Measurements from ENCODE around the gene TMEM42. TPM values are rescaled to one million over a fixed set of nuclear protein-coding genes. Genes with fewer than 3 reads are reported as not detected.
A peak's percentile ranks its signal among the peaks of the same experiment; 100 is the strongest.

The TMEM42 gene
- polyA plus RNA-seq, 1 donor from 2014 or later: 15.1 TPM

DNA sequence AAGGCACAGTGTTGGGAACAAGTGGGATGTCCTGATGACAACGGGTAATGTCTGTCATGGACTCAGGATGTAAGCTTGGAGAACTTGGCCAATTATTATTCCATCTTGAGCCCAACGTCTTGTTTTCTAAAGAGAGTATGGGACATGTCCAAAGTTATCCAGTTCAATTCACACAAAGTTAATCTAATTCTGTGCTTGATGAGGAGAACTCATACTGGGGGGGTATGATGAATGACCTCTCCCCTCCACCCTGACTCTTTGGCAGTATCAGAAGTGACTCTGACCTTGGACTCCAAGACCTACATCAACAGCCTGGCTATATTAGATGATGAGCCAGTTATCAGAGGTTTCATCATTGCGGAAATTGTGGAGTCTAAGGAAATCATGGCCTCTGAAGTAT, 49.0 kb downstream of the TMEM42 start:
- Histone ChIP-seq H3F3A (ENCODE audit: insufficient read depth, low read length, poor library complexity, severe bottlenecking) (no peaks in the 10 kb centered on the region), H3K27me3 (ENCODE audit: insufficient read depth, low read depth, low read length) (no peaks in the 10 kb centered on the region), H3K9ac (ENCODE audit: low read length) (no peak overlapping the region), H3K79me2 (replicated peaks; ENCODE audit: insufficient read depth, low read length) (no peaks in the 10 kb centered on the region), H3K36me3 (ENCODE audit: insufficient read depth, low read length) (no peaks in the 10 kb centered on the region), H3K4me3 (ENCODE audit: low read length) (no peak overlapping the region), H4K20me1 (ENCODE audit: insufficient read depth) (no peaks in the 10 kb centered on the region), H3K9me3 (ENCODE audit: low read length) (no peaks in the 10 kb centered on the region), H3K27ac (ENCODE audit: low read length) (no peak overlapping the region), H2AFZ (ENCODE audit: low read depth, low read length) (no peak overlapping the region), H3K4me2 (ENCODE audit: low read length) (no peak overlapping the region), H3K9me2 (ENCODE audit: insufficient read depth, low read length) (no peaks in the 10 kb centered on the region)
- TF ChIP-seq EZH2 (IDR thresholded peaks at IDR 0.05; ENCODE audit: borderline replicate concordance, insufficient read depth, low read length, poor library complexity, severe bottlenecking) (no peak), EP300 (conservative IDR thresholded peaks at IDR 0.05; ENCODE audit: poor library complexity, severe bottlenecking) (no peak), TAF1 (IDR thresholded peaks at IDR 0.05; ENCODE audit: low read depth) (no peak), POLR2AphosphoS5 (IDR thresholded peaks at IDR 0.05) (no peak), SMC3 (conservative IDR thresholded peaks at IDR 0.05; ENCODE audit: poor library complexity) (no peak), MXI1 (conservative IDR thresholded peaks at IDR 0.05; ENCODE audit: poor library complexity, severe bottlenecking) (no peak), RAD21 (conservative IDR thresholded peaks at IDR 0.05) (no peak)
- TF ChIP-seq, protein P1, sequence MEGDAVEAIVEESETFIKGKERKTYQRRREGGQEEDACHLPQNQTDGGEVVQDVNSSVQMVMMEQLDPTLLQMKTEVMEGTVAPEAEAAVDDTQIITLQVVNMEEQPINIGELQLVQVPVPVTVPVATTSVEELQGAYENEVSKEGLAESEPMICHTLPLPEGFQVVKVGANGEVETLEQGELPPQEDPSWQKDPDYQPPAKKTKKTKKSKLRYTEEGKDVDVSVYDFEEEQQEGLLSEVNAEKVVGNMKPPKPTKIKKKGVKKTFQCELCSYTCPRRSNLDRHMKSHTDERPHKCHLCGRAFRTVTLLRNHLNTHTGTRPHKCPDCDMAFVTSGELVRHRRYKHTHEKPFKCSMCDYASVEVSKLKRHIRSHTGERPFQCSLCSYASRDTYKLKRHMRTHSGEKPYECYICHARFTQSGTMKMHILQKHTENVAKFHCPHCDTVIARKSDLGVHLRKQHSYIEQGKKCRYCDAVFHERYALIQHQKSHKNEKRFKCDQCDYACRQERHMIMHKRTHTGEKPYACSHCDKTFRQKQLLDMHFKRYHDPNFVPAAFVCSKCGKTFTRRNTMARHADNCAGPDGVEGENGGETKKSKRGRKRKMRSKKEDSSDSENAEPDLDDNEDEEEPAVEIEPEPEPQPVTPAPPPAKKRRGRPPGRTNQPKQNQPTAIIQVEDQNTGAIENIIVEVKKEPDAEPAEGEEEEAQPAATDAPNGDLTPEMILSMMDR (IDR thresholded peaks at IDR 0.05; ENCODE audit: poor library complexity, severe bottlenecking): no peak
- TF ChIP-seq, protein P2, sequence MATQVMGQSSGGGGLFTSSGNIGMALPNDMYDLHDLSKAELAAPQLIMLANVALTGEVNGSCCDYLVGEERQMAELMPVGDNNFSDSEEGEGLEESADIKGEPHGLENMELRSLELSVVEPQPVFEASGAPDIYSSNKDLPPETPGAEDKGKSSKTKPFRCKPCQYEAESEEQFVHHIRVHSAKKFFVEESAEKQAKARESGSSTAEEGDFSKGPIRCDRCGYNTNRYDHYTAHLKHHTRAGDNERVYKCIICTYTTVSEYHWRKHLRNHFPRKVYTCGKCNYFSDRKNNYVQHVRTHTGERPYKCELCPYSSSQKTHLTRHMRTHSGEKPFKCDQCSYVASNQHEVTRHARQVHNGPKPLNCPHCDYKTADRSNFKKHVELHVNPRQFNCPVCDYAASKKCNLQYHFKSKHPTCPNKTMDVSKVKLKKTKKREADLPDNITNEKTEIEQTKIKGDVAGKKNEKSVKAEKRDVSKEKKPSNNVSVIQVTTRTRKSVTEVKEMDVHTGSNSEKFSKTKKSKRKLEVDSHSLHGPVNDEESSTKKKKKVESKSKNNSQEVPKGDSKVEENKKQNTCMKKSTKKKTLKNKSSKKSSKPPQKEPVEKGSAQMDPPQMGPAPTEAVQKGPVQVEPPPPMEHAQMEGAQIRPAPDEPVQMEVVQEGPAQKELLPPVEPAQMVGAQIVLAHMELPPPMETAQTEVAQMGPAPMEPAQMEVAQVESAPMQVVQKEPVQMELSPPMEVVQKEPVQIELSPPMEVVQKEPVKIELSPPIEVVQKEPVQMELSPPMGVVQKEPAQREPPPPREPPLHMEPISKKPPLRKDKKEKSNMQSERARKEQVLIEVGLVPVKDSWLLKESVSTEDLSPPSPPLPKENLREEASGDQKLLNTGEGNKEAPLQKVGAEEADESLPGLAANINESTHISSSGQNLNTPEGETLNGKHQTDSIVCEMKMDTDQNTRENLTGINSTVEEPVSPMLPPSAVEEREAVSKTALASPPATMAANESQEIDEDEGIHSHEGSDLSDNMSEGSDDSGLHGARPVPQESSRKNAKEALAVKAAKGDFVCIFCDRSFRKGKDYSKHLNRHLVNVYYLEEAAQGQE (IDR thresholded peaks at IDR 0.05; ENCODE audit: borderline replicate concordance): no peak

DNA sequence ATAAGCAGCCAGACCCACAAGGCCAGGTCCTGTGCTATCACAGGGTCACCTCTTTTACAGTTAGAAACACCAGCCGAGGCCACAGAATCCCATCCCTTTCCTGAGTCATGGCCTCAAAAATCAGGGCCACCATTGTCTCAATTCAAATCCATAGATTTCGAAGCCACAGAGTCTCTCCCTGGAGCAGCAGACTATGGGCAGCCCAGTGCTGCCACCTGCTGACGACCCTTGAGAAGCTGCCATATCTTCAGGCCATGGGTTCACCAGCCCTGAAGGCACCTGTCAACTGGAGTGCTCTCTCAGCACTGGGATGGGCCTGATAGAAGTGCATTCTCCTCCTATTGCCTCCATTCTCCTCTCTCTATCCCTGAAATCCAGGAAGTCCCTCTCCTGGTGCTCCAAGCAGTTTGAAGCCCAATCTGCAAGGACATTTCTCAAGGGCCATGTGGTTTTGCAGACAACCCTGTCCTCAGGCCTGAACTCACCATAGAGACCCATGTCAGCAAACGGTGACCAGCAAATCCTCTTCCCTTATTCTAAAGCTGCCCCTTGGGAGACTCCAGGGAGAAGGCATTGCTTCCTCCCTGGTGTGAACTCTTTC, 52.3 kb downstream of the TMEM42 start:
- Histone ChIP-seq H3K79me2 (replicated peaks; ENCODE audit: insufficient read depth, low read length) (no peaks in the 10 kb centered on the region), H3K4me2 (ENCODE audit: low read length) (no peak overlapping the region), H3K4me3 (ENCODE audit: low read length) (no peak overlapping the region), H3K27ac (ENCODE audit: low read length) (no peak overlapping the region), H3K36me3 (ENCODE audit: insufficient read depth, low read length) (no peaks in the 10 kb centered on the region), H2AFZ (ENCODE audit: low read depth, low read length) (no peak overlapping the region), H3K9me3 (ENCODE audit: low read length) (no peaks in the 10 kb centered on the region), H3K9ac (ENCODE audit: low read length) (no peak overlapping the region), H3K27me3 (ENCODE audit: insufficient read depth, low read depth, low read length) (no peaks in the 10 kb centered on the region), H4K20me1 (ENCODE audit: insufficient read depth) (no peaks in the 10 kb centered on the region), H3K9me2 (ENCODE audit: insufficient read depth, low read length) (no peaks in the 10 kb centered on the region), H3F3A (ENCODE audit: insufficient read depth, low read length, poor library complexity, severe bottlenecking) (no peaks in the 10 kb centered on the region)
- TF ChIP-seq, protein P2 (IDR thresholded peaks at IDR 0.05; ENCODE audit: borderline replicate concordance): no peak
- TF ChIP-seq, protein P1 (IDR thresholded peaks at IDR 0.05; ENCODE audit: poor library complexity, severe bottlenecking): peak; percentile 65
- TF ChIP-seq SMC3 (conservative IDR thresholded peaks at IDR 0.05; ENCODE audit: poor library complexity) (peak; percentile 65), RAD21 (conservative IDR thresholded peaks at IDR 0.05) (peak; percentile 61)
